GM19463 (cell line): Measurements from ENCODE around the gene CES3.
"Not testable (repeated sequence)": the region's sequence is repeated elsewhere in the genome, so short reads cannot be mapped to it uniquely, and the experiment has no call there.

Experiments used
- ATAC-seq: cut with Tn5 transposase; IDR thresholded peaks from one replicate; pipeline ENCODE4 v1.9.1; 2021; ENCODE audit warnings: mild to moderate bottlenecking, moderate library complexity; ENCODE audit not compliant: unreplicated experiment

CES3 gene

GRCh38 chr16:66964049-66964448 is 3.0 kb downstream of the CES3 start:
- ATAC-seq, result no peak

GRCh38 chr16:66968847-66969246 is 7.8 kb downstream of the CES3 start:
- ATAC-seq, result no peak

GRCh38 chr16:66970775-66971720 is 10.0 kb downstream of the CES3 start:
- ATAC-seq, result no peak

- no peak for ATAC-seq
Measured at GRCh38 chr16:66972983-66973382, 11.9 kb downstream of the CES3 start.

- no peak for ATAC-seq
Measured at GRCh38 chr16:66973716-66974115, 12.7 kb downstream of the CES3 start.

- ATAC-seq, result not testable (repeated sequence)
Measured at GRCh38 chr16:66974156-66974931, 13.3 kb downstream of the CES3 start.

GRCh38 chr16:66974932-66975246 is 13.8 kb downstream of the CES3 start:
- not testable (repeated sequence) for ATAC-seq

GRCh38 chr16:66975302-66975893 is 14.3 kb downstream of the CES3 start:
- ATAC-seq, result no peak

- ATAC-seq, result no peak
Measured at GRCh38 chr16:66976746-66977145, 15.7 kb downstream of the CES3 start.

- peak; percentile 82 for ATAC-seq
Measured at GRCh38 chr16:66977341-66978113, 16.5 kb downstream of the CES3 start.

- ATAC-seq, result no peak
Measured at GRCh38 chr16:66979011-66979717, 18.1 kb downstream of the CES3 start.

- ATAC-seq, result no peak
Measured at GRCh38 chr16:66983033-66983432, 22.0 kb downstream of the CES3 start.

- ATAC-seq, result no peak
Measured at GRCh38 chr16:66984892-66985311, 23.8 kb downstream of the CES3 start.

GRCh38 chr16:66986559-66986958 is 25.5 kb downstream of the CES3 start:
- no peak for ATAC-seq

- ATAC-seq, result no peak
Measured at GRCh38 chr16:66988197-66988788, 27.2 kb downstream of the CES3 start, which contains the start of gene CES4A. CES4A (plus strand) TSS chr16:66988589; CDS start chr16:66988773, 184 bp downstream.

- ATAC-seq, result no peak
Measured at GRCh38 chr16:66991545-66992077, 30.5 kb downstream of the CES3 start.

- not testable (repeated sequence) for ATAC-seq
Measured at GRCh38 chr16:66993558-66993957, 32.5 kb downstream of the CES3 start.

GRCh38 chr16:66996324-66996982 is 35.4 kb downstream of the CES3 start:
- no peak for ATAC-seq

- no peak for ATAC-seq
Measured at GRCh38 chr16:66996983-66997358, 35.9 kb downstream of the CES3 start.
